ENCODE data around the gene TCIRG1.
A peak's percentile ranks its signal among the peaks of the same experiment; 100 is the strongest.

Gene TCIRG1

GRCh38 chr11:68057807-68058206 lies 19.0 kb downstream of the TCIRG1 start:
- no peak overlapping the region for H3K4me3 Mint-ChIP-seq
- H3K27ac Mint-ChIP-seq, result peak overlapping the region; percentile 14
- peaks cover 3% of the 10 kb centered on the region for H3K4me1 Mint-ChIP-seq (ENCODE audit: low read depth)
- no peaks in the 10 kb centered on the region for H3K27me3 Mint-ChIP-seq
- DNase-seq, result no peak
- H3K36me3 Mint-ChIP-seq (ENCODE audit: low read depth), result peaks cover 35% of the 10 kb centered on the region
- H3K9me3 Mint-ChIP-seq, result no peaks in the 10 kb centered on the region

- DNase-seq, result no peak
- H3K4me3 Mint-ChIP-seq, result no peak overlapping the region
- no peak overlapping the region for H3K27ac Mint-ChIP-seq
- no peaks in the 10 kb centered on the region for H3K9me3 Mint-ChIP-seq
- peaks cover 58% of the 10 kb centered on the region for H3K36me3 Mint-ChIP-seq (ENCODE audit: low read depth)
- no peaks in the 10 kb centered on the region for H3K27me3 Mint-ChIP-seq
- H3K4me1 Mint-ChIP-seq (ENCODE audit: low read depth), result no peaks in the 10 kb centered on the region
Measured at GRCh38 chr11:68061508-68061907, 22.7 kb downstream of the TCIRG1 start.

DNA sequence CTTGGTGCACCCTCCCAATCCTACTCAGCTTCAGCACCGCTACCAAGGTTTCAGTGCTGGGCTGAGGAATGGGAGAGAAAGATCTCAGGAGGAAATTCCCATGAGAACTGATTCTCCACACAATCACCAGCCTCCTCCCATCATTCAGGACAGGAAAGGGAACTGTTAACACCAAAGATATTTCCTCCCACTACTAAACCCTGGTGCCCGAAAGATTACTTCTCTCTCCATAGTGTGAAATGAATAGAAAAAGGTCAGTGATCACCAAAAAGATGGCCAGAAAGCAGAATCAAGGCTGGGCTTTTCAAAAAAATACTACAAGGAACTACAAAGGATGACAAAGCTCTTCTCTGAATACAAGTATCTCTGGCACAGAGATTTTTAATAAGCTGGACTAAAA lies 26.1 kb downstream of the TCIRG1 start:
- Mint-ChIP-seq H3K4me1 (ENCODE audit: low read depth) (no peaks in the 10 kb centered on the region), H3K27me3 (no peaks in the 10 kb centered on the region), H3K36me3 (ENCODE audit: low read depth) (peaks cover 77% of the 10 kb centered on the region), H3K9me3 (no peaks in the 10 kb centered on the region), H3K4me3 (no peak overlapping the region), H3K27ac (no peak overlapping the region)
- no peak for DNase-seq

DNA sequence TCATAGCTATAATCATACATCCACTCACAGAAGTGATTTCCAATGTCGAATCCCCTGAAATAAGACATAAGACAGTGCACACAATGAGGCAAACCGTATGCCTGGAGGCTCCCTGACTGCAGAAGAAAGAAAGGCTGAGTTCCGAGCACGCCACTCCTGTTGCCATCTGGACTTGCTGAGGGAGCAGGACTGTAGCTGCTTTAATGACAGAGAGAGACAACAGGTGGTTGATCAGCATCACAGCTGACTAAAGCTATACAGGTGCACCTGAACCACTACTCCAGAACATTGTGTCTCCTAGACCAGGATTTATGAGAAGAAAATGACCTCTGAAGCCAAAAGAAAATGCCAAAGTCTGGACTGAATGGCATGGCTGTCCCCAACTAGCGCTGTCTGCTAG lies 27.0 kb downstream of the TCIRG1 start:
- Mint-ChIP-seq H3K4me3 (no peak overlapping the region), H3K9me3 (no peaks in the 10 kb centered on the region), H3K36me3 (ENCODE audit: low read depth) (peaks cover 82% of the 10 kb centered on the region), H3K27ac (no peak overlapping the region), H3K4me1 (ENCODE audit: low read depth) (no peaks in the 10 kb centered on the region), H3K27me3 (no peaks in the 10 kb centered on the region)
- no peak for DNase-seq

DNA sequence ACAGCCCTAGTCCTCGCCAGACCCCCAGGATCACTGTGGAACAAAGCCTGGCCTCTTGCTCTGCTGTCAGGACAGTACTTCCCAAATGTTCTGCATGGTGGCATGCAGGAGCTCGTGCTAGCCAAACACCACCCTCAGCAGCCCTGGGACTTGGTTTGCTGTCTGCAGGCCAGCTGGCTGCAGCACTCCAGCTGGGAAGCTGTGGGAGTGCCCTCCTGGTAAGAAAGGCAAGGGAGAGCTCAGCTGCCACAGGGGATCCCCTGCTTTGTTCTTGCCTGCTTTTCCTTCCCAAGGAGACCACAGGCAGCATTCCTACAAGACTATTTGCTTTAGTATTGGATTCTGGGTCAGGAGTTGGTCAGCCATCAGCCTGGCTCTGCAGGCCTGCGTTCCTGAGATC lies 27.9 kb downstream of the TCIRG1 start:
- H3K36me3 Mint-ChIP-seq (ENCODE audit: low read depth), result peaks cover 80% of the 10 kb centered on the region
- DNase-seq, result no peak
- H3K27me3 Mint-ChIP-seq, result no peaks in the 10 kb centered on the region
- no peaks in the 10 kb centered on the region for H3K4me1 Mint-ChIP-seq (ENCODE audit: low read depth)
- H3K9me3 Mint-ChIP-seq, result no peaks in the 10 kb centered on the region
- no peak overlapping the region for H3K27ac Mint-ChIP-seq
- H3K4me3 Mint-ChIP-seq, result no peak overlapping the region

DNA sequence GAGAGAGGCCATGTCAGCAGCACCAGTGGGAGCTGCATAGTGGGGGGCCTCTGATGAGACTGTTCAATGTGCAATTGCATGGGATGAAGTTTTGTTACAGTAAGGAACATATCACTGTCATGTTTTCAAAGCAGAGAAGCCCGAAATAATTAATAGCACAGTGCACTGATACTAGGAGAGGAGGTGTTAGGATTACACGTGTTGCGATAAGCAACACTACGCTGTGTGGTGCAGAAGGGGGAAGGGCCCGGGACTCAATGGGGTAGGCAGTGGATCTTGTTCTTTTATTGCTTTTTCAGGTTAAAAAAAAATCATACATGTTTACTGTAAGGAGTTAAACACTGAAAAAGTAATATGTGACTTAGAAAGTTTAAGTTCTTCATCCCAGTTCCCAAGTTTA lies 29.2 kb downstream of the TCIRG1 start:
- no peaks in the 10 kb centered on the region for H3K4me1 Mint-ChIP-seq (ENCODE audit: low read depth)
- H3K27me3 Mint-ChIP-seq, result no peaks in the 10 kb centered on the region
- H3K36me3 Mint-ChIP-seq (ENCODE audit: low read depth), result peaks cover 70% of the 10 kb centered on the region
- no peak overlapping the region for H3K4me3 Mint-ChIP-seq
- no peak overlapping the region for H3K27ac Mint-ChIP-seq
- DNase-seq, result no peak
- H3K9me3 Mint-ChIP-seq, result no peaks in the 10 kb centered on the region

DNA sequence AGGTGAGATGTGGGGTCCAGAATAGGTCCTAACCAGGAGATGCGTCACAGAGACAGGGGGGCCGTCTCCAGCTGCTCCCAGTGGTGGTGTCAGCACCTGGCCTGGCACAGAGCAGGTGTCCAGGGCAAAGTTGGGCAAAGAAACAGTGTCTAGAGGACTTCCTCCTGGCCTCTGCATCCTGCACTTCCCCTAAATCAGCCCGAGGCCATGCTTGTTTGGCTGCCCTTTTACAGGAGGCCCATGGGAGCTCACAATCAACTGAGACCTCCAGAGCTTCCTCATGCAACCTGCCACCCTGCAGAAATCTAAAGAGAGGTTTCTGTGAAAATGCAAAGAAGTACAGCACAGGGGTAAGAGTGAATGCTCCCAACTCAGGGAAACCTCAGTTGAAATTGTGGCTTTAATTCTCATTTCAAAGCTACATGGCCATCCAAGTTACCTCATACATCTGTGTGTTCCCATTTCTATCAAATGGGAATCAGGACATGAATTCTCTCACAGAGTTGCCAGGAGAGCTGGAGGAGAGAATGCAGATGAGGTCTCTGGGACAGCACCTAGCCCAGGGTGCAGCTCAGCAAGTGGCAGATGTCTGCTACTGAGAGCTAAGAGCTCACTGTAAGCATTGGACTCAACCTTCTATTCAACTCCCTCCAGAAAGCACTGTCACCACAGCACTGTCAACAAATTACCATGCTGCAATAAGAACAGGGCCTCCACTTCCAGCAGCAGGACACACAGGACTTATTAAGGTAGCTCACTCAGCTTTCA lies 32.6 kb downstream of the TCIRG1 start:
- Mint-ChIP-seq H3K36me3 (ENCODE audit: low read depth) (peaks cover 43% of the 10 kb centered on the region), H3K4me3 (no peak overlapping the region), H3K9me3 (no peaks in the 10 kb centered on the region), H3K27ac (no peak overlapping the region), H3K4me1 (ENCODE audit: low read depth) (no peaks in the 10 kb centered on the region), H3K27me3 (no peaks in the 10 kb centered on the region)
- DNase-seq, result no peak

DNA sequence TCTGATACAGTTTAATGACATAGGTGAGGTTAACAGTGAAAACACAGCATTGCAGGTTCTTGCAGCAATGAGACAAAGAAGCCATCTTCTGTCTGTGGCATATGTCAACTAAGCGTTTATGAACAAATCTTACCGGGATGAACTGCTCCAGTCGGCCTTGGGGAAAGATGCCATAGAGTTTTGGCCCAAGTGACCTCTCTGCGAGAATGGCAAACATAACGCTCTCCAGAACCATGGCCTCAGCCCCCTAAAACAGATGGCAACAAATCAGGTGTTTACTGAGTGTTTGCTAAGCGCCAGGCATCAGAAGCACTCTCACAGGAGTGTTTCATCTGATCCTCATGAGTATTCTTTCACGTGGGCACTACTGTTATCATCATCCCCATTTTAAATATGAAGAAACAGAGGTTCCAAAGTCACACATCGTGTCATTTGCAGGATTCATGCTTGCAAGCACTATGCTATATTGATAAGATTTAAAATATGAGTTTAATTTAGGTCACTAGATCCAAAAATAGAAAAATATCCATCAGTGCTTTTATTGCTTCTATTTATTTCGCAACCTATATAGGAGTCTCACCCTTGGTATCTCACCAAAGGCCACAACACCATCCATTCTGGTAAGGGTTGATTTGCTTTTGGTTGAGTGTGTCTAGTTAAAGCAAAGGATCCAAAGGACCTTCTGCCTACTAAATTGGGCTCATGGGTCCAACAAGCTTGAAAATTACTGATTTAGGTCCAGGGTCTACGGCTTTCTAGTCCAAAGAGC lies 35.9 kb downstream of the TCIRG1 start:
- H3K27ac Mint-ChIP-seq, result no peak overlapping the region
- no peaks in the 10 kb centered on the region for H3K9me3 Mint-ChIP-seq
- no peak for DNase-seq
- no peaks in the 10 kb centered on the region for H3K4me1 Mint-ChIP-seq (ENCODE audit: low read depth)
- peaks cover 22% of the 10 kb centered on the region for H3K36me3 Mint-ChIP-seq (ENCODE audit: low read depth)
- H3K27me3 Mint-ChIP-seq, result no peaks in the 10 kb centered on the region
- H3K4me3 Mint-ChIP-seq, result no peak overlapping the region

DNA sequence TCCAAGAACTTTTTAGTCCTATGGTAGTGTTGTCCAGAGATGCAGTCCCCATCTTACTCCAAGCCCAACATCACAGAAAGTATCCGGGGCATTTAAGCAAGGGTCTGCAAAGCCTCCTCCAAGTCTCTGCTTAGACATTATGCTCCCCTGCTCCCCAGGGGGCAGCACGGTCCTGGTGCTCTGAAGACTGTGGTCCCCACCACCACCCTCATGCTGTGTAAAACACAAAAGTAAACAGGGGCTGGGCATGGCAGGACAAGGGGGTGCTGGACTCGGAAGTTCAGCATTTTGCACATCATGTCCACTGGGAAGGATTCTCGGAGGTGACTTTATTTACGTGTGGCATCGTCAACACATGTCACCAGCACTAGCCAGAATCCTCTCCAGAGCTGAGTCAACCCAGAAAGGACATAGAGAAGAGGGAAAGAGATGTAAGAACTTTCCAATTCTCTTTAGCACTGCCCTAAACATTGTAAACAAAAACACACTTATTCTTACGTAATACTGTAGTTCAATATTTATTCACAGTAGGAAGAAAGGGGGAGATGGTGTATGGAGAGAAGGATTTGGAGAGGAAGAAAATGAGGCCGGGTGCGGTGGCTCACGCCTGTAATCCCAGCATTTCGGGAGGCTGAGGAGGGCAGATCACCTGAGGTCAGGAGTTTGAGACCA lies 37.7 kb downstream of the TCIRG1 start:
- Mint-ChIP-seq H3K4me1 (ENCODE audit: low read depth) (no peaks in the 10 kb centered on the region), H3K36me3 (ENCODE audit: low read depth) (peaks cover 12% of the 10 kb centered on the region), H3K27me3 (no peaks in the 10 kb centered on the region), H3K27ac (no peak overlapping the region), H3K9me3 (no peaks in the 10 kb centered on the region), H3K4me3 (no peak overlapping the region)
- DNase-seq, result no peak

- Mint-ChIP-seq H3K4me3 (no peak overlapping the region), H3K27ac (no peak overlapping the region), H3K27me3 (no peaks in the 10 kb centered on the region), H3K9me3 (no peaks in the 10 kb centered on the region), H3K36me3 (ENCODE audit: low read depth) (peaks cover 10% of the 10 kb centered on the region), H3K4me1 (ENCODE audit: low read depth) (no peaks in the 10 kb centered on the region)
- DNase-seq, result no peak
Measured at GRCh38 chr11:68077617-68078582, 39.1 kb downstream of the TCIRG1 start.

DNA sequence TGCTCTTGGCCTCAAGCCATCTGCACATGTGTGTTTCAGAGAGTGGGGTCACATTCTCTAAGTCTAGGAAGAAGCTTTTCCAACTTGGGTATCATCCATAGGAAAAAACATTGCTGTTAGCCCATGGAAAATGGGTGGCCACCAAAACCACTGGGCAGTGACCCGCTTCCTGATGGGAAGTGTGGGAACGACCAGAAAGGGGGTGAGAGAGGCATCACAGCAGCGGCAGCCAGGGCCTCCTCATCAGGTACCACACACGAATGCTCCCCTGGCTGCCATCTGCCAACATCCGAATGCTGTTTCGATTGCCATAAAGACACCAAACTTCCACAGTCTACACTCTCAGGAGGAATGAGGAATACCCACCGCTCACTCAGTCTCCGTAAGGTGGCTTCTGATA lies 42.0 kb downstream of the TCIRG1 start:
- Mint-ChIP-seq H3K27me3 (no peaks in the 10 kb centered on the region), H3K27ac (no peak overlapping the region), H3K9me3 (no peaks in the 10 kb centered on the region), H3K4me3 (no peak overlapping the region), H3K4me1 (ENCODE audit: low read depth) (no peaks in the 10 kb centered on the region), H3K36me3 (ENCODE audit: low read depth) (peaks cover 5% of the 10 kb centered on the region)
- no peak for DNase-seq

DNA sequence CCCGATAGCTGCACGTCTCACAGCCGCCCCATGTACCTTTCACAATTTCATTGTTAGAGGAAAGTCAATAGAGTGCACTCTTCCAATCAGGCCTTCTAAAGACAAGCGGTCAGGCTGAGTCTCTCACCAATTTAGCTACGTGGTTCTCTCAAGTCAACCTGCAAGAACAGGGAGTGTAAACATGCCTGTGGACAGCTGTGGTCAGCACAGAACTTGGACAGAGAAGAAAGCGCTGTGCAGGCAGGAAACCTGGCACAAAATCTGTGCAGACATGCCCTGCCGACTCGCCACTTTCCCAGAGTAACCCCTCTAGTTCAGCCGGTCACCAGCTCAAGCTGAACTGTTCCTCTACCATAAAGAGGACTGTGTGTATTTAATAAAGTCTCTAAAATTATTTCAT lies 42.9 kb downstream of the TCIRG1 start:
- peaks cover 5% of the 10 kb centered on the region for H3K36me3 Mint-ChIP-seq (ENCODE audit: low read depth)
- H3K4me1 Mint-ChIP-seq (ENCODE audit: low read depth), result no peaks in the 10 kb centered on the region
- H3K9me3 Mint-ChIP-seq, result no peaks in the 10 kb centered on the region
- DNase-seq, result no peak
- H3K27me3 Mint-ChIP-seq, result no peaks in the 10 kb centered on the region
- H3K27ac Mint-ChIP-seq, result no peak overlapping the region
- H3K4me3 Mint-ChIP-seq, result no peak overlapping the region

DNA sequence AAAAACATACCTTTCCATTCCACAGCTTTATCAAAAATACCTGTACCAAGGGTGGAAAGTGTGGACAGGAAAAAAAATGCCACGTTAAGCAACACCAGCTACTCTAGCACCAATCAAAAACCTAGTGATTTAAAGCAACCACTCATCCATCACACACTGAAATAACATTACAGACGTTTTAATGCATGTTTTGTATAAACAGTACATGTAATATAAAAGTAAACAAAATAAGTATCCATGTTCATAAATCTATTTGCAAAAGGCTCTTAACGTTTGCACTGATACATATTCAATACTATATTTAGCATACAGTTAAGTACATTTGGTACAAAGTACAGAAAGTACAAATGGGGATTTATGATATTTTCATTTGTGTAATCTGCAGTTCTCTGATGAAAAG lies 43.7 kb downstream of the TCIRG1 start:
- Mint-ChIP-seq H3K4me1 (ENCODE audit: low read depth) (no peaks in the 10 kb centered on the region), H3K4me3 (no peak overlapping the region), H3K27me3 (no peaks in the 10 kb centered on the region), H3K27ac (no peak overlapping the region), H3K9me3 (no peaks in the 10 kb centered on the region), H3K36me3 (ENCODE audit: low read depth) (peaks cover 5% of the 10 kb centered on the region)
- no peak for DNase-seq

- H3K4me3 Mint-ChIP-seq, result no peak overlapping the region
- no peak overlapping the region for H3K27ac Mint-ChIP-seq
- peaks cover 5% of the 10 kb centered on the region for H3K36me3 Mint-ChIP-seq (ENCODE audit: low read depth)
- no peaks in the 10 kb centered on the region for H3K27me3 Mint-ChIP-seq
- no peaks in the 10 kb centered on the region for H3K9me3 Mint-ChIP-seq
- H3K4me1 Mint-ChIP-seq (ENCODE audit: low read depth), result no peaks in the 10 kb centered on the region
- no peak for DNase-seq
Measured at GRCh38 chr11:68083517-68083916, 44.7 kb downstream of the TCIRG1 start.
